ENCODE measurements around the gene SCYGR3. TPM values are rescaled to one million over a fixed set of nuclear protein-coding genes. Genes with fewer than 3 reads are reported as not detected.

The SCYGR3 gene
- total and polyA plus RNA-seq, 2 of the 8 experiments (the other 6 are each of a cell fraction or from before 2014, with no cell fraction given): not detected

- TF ChIP-seq JUN (IDR thresholded peaks at IDR 0.05; ENCODE audit: low read depth, low read length) (no peak), RBBP5 (IDR thresholded peaks at IDR 0.05; ENCODE audit: borderline replicate concordance, low read depth, low read length) (no peak), SP4 (IDR thresholded peaks at IDR 0.05; ENCODE audit: low read length) (no peak)
Measured at GRCh38 chr2:227654426-227654825, 39.8 kb upstream of the SCYGR3 start (continued).
